Measurements from ENCODE around the gene SOCS2.

Gene SOCS2

GRCh38 chr12:93572712-93573551, 457 bp downstream of the SOCS2 start:
- TF ChIP-seq CTCF (IDR thresholded peaks at IDR 0.05; ENCODE audit: insufficient read depth, low read depth, low read length, missing control alignments): no peak
- DNase-seq (ENCODE audit: low read depth): peak; percentile 33
- peak overlapping the region; percentile 80 for H3K4me3 ChIP-seq (ENCODE audit: low read depth, low read length)

- peak overlapping the region; percentile 80 for H3K4me3 ChIP-seq (ENCODE audit: low read depth, low read length)
- no peak for TF ChIP-seq CTCF (IDR thresholded peaks at IDR 0.05; ENCODE audit: insufficient read depth, low read depth, low read length, missing control alignments)
- DNase-seq (ENCODE audit: low read depth): peak; percentile 10
These were observed 1.2 kb downstream of the SOCS2 start for GRCh38 chr12:93573552-93574223.

GRCh38 chr12:93577222-93577621, 4.7 kb downstream of the SOCS2 start:
- no peak for DNase-seq (ENCODE audit: low read depth)
- no peak overlapping the region for H3K4me3 ChIP-seq (ENCODE audit: low read depth, low read length)
- TF ChIP-seq CTCF (IDR thresholded peaks at IDR 0.05; ENCODE audit: insufficient read depth, low read depth, low read length, missing control alignments): no peak

- H3K4me3 ChIP-seq (ENCODE audit: low read depth, low read length): no peak overlapping the region
- no peak for TF ChIP-seq CTCF (IDR thresholded peaks at IDR 0.05; ENCODE audit: insufficient read depth, low read depth, low read length, missing control alignments)
- DNase-seq (ENCODE audit: low read depth): no peak
These were observed 5.7 kb downstream of the SOCS2 start for GRCh38 chr12:93578221-93578620.

GRCh38 chr12:93580682-93581081, 8.2 kb downstream of the SOCS2 start:
- no peak for DNase-seq (ENCODE audit: low read depth)
- TF ChIP-seq CTCF (IDR thresholded peaks at IDR 0.05; ENCODE audit: insufficient read depth, low read depth, low read length, missing control alignments): no peak
- no peak overlapping the region for H3K4me3 ChIP-seq (ENCODE audit: low read depth, low read length)

GRCh38 chr12:93581370-93581769, 8.9 kb downstream of the SOCS2 start:
- TF ChIP-seq CTCF (IDR thresholded peaks at IDR 0.05; ENCODE audit: insufficient read depth, low read depth, low read length, missing control alignments): no peak
- DNase-seq (ENCODE audit: low read depth): no peak

More at GRCh38 chr12:93581370-93581769, 8.9 kb downstream of the SOCS2 start:
- H3K4me3 ChIP-seq (ENCODE audit: low read depth, low read length): no peak overlapping the region

All from GM12865 (cell line).